ENCODE measurements around the gene TMEM106C.

The TMEM106C gene

DNA sequence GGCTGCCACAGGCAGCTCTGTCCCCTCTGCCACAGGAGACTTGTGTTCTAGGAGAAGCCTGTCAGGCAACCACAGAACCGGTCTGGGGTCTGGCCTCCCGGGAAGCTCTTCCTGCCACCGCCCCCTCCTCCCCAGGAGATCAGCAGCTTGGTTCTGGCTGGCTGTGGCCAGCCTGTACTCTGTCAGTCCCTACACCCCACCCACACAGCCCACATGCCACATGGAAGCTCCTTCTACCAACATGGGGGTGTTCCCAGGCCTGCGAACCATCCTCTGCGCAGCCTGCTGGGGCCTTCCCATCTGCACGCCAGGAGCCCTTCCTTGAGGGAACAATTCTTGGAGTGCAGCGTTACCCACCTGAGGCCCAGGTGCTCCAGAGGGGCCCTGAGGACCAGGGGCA is 16.8 kb downstream of the TMEM106C start:
- no peak for DNase-seq

- DNase-seq, result no peak
Observed at GRCh38 chr12:47980779-47981495, 17.5 kb downstream of the TMEM106C start.

DNA sequence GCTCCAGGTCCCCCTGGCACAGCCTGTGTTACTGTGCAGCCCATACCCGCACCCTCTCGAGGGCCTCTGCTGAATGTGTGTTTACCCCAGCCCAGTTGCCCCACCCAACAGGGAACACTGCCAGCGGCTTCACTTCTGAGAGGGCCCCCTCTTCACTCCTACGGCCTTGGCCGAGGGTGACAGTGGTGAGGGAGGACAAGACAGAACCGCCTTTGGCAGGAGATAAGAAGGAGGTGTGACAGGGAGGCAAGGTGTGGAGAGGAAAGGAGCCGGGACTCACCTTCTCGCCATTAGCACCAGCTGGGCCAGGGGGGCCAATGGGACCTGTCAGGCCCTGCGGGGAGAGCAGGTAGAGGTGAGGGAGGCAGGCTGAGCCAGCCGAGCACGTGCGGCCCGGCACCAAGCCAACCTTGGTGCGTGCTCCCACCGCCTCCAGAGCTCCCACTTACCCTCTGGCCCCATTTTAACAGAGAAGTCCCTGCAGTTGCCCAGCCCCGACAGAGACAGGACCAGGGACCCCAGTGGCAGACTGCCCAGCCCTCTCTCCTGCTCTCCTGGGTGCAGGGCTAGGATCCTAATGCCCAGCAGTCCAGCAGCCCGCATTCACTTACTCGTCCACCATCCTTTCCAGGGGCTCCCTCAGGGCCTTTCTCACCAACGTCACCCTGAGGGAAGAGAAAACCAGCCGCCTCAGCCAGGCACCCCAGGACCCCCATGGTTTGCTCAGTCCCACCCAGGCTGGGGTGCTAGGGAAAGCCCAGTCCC is 18.3 kb downstream of the TMEM106C start:
- no peak for DNase-seq

DNA sequence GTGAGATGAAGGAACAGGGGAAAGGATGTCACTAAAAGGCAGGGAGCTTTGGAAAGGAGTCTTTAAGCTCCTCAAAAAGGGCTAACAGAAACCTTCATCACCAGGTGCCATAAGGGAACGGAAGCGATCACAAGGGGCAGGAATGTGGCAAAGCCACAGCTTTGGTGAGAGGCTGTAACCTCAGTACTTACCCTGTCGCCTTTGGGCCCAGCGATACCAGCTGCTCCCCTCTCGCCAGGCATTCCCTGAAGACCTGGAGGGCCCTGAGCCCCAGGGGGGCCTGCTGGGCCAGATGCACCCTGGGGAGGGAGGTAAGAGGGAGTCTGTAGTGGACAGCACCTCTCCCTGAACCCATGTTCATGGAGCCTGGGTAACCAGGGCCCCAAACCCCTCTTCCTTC is 18.9 kb downstream of the TMEM106C start:
- DNase-seq, result no peak

- no peak for DNase-seq
Observed at GRCh38 chr12:47982770-47983169, 19.4 kb downstream of the TMEM106C start.

- DNase-seq, result no peak
Observed at GRCh38 chr12:47983541-47984115, 20.2 kb downstream of the TMEM106C start.

- no peak for DNase-seq
Observed at GRCh38 chr12:47984331-47984801, 21.0 kb downstream of the TMEM106C start.

GRCh38 chr12:47985596-47986290 is 22.3 kb downstream of the TMEM106C start:
- DNase-seq, result no peak

- DNase-seq, result no peak
Observed at GRCh38 chr12:47986291-47986660, 22.9 kb downstream of the TMEM106C start.

DNA sequence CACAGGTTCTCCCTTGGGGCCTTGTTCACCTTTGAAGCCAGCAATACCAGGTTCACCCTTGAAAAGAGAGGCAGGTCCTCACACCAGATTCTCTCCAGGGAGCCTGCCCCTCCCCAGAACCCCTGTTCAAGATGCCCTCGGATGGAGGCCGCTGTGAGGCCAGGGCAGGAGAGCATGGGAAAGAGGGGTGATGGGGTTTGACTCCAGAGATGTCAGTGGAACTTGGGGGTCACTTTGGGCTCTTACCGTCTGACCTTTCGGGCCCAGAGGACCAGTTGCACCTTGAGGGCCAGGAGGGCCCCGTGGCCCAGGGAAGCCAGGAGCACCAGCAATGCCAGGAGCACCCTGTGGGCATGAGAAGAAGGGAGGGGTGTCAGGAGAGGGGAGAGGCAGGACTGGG is 23.4 kb downstream of the TMEM106C start:
- DNase-seq, result no peak

- peak; percentile 8 for DNase-seq
Observed at GRCh38 chr12:47987411-47988072, 24.1 kb downstream of the TMEM106C start.

GRCh38 chr12:47988073-47989022 is 25.0 kb downstream of the TMEM106C start:
- DNase-seq, result no peak

DNA sequence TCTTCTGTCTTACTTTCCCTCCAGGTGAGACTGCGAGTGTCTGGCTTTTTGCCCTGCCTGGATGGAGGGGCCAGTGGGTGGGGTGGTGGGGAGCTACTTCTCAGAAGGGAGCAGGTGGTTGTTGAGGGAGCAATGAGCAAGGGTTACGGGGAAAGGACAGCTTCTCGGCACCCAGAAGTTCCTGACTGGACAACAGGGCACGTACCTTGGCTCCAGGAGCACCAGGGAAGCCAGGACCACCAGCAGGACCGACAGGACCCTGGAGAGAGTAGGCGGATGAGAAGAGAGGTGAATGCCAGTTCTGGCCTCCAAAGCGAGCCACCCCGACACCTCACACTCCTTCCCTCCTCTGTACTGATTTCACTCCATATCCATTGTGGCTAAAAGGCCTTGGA is 25.6 kb downstream of the TMEM106C start:
- DNase-seq, result no peak

GRCh38 chr12:47989666-47990065 is 26.3 kb downstream of the TMEM106C start:
- DNase-seq, result no peak

GRCh38 chr12:47990351-47991105 is 27.1 kb downstream of the TMEM106C start:
- peak; percentile 40 for DNase-seq

- DNase-seq, result peak; percentile 25
Observed at GRCh38 chr12:47991106-47992061, 28.0 kb downstream of the TMEM106C start.

GRCh38 chr12:47992776-47993175 is 29.4 kb downstream of the TMEM106C start:
- DNase-seq, result peak; percentile 6

- peak; percentile 25 for DNase-seq
Observed at GRCh38 chr12:47993491-47993890, 30.1 kb downstream of the TMEM106C start.

- no peak for DNase-seq
Observed at GRCh38 chr12:47995981-47996401, 32.6 kb downstream of the TMEM106C start.

- peak; percentile 7 for DNase-seq
Observed at GRCh38 chr12:47997321-47997720, 33.9 kb downstream of the TMEM106C start.

All from activated CD4-positive, CD25-positive, alpha-beta regulatory T cell treated with anti-CD3 and anti-CD28 coated beads, Interleukin-2, amount 50 U/mL, for 72 hours (primary cell).